GM19025 (cell line): ENCODE data around the gene HSD11B1L.
A peak's percentile ranks its signal among the peaks of the same experiment; 100 is the strongest.
"Not testable (repeated sequence)": the region's sequence is repeated elsewhere in the genome, so short reads cannot be mapped to it uniquely, and the experiment has no call there.

Experiments
- ATAC-seq: cut with Tn5 transposase; IDR thresholded peaks from one replicate; pipeline ENCODE4 v1.9.1; 2021; ENCODE audit warnings: mild to moderate bottlenecking, low read depth, moderate library complexity; ENCODE audit not compliant: unreplicated experiment

HSD11B1L gene

DNA sequence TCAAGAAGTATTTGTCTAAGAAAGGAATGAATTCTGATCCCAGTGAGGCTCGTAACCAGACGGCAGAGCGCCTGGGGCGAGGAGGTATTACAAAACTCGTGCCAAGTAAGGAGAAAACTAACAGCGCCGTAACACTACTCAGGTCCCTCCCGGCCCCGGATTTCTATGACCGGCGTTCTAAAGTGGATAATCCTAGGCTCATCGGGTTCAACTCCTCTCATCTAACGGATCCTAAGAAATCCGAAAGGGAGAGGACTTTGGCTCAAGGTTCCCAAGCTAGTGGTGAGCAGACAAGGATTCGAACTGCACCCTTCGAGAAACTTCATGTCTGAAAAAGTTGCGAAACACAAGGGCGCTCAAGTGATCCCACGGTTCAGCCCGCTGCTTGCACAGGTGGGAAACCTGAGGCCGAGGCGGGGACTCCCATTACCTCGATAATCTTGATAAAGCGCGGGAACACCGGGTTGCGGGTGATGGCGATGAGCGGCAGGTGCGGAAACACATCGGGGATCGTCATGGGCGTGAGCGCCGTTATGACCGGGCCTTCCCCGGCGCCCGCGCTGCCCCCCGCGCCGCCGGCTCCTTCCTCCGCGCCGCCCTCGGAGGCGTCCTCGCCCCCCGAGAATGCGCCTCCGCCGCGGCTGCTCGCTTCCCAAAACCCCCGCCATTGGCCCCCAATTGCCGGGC, 38.6 kb downstream of the HSD11B1L start:
- no peak for ATAC-seq

GRCh38 chr19:5719961-5720790, 39.3 kb downstream of the HSD11B1L start, which contains the start of the genes CATSPERD and LONP1:
TSS of gene CATSPERD (plus strand) at chr19:5720637. CDS start at chr19:5720738, 101 bp downstream.
TSS of gene LONP1 (minus strand) at chr19:5720146. CDS start at chr19:5720132, 14 bp downstream.
- peak; percentile 87 for ATAC-seq

DNA sequence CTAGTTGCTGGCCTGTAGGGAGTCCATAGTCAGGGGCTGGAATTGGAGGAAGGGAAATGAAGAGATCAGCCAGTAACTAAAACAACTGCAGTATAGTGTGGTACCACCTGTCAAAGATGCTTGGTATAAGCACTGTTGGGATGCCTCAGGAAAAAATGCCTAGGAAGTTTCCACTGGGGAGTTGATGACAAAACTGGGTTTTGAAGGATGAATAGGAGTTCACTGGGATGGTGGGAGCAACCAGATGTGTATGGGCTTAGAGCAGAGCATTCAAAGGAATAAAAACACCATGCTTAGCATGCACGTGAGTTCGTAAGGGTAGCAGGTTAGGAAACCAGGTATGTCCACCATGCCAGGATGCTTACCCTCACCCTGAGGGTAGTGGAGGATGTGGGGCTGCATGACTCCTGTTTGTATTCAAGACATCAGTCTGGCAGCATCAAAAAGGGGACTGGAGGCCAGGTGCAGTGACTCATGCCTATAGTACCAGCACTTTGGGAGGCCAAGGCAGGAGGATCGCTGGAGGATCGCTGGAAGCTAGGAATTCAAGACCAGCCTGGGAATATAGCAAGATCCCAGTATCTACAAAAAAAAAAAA, 46.7 kb downstream of the HSD11B1L start:
- no peak for ATAC-seq

GRCh38 chr19:5733172-5733571, 52.3 kb downstream of the HSD11B1L start:
- not testable (repeated sequence) for ATAC-seq
